Activated CD4-positive, alpha-beta T cell treated with anti-CD3 and anti-CD28 coated beads for 36 hours (primary cell): ENCODE measurements around the gene RHOT2. TPM values are rescaled to one million over a fixed set of nuclear protein-coding genes. Genes with fewer than 3 reads are reported as not detected.

Experiments
- ATAC-seq: fragments of 200-7000 bp; cut with Tn5 transposase; one replicate; pipeline ENCODE4 v1.10.0; 2021; ENCODE audit warnings: mild to moderate bottlenecking, moderate library complexity
- CTCF ChIA-PET: fragments of 350-600 bp; sonication (Branson Sonifier 250); formaldehyde crosslinking; loops from one replicate; lab custom pipeline; 2021; ENCODE audit warnings: antibody characterized with exemption; lab: Charles Lee
- POLR2A ChIA-PET: fragments of 350-600 bp; sonication (Branson Sonifier 250); formaldehyde crosslinking; loops from one replicate; lab custom pipeline; 2021; ENCODE audit warnings: antibody characterized with exemption, inconsistent platforms; lab: Charles Lee
- DNase-seq: peaks from one replicate; pipeline ENCODE4 v3.0.0-alpha.2; 2020
- H3K27ac Mint-ChIP-seq: one replicate; pipeline ENCODE4 v1.8.0; 2021; ENCODE audit warnings: mixed read lengths
- H3K27me3 Mint-ChIP-seq: one replicate; pipeline ENCODE4 v1.8.0; 2021; ENCODE audit warnings: mixed read lengths
- H3K36me3 Mint-ChIP-seq: one replicate; pipeline ENCODE4 v1.8.0; 2021; ENCODE audit warnings: low read depth, mixed read lengths
- H3K4me1 Mint-ChIP-seq: one replicate; pipeline ENCODE4 v1.8.0; 2021; ENCODE audit warnings: mixed read lengths
- H3K4me3 Mint-ChIP-seq: one replicate; pipeline ENCODE4 v1.8.0; 2021; ENCODE audit warnings: mild to moderate bottlenecking, moderate library complexity, mixed read lengths
- H3K9me3 Mint-ChIP-seq: one replicate; pipeline ENCODE4 v1.8.0; 2021; ENCODE audit warnings: low read depth, mixed read lengths
- intact Hi-C, 2 experiments: fragments of 100-400 bp; cut with DNase I in 1 of 2; cut with micrococcal nuclease in 1 of 2; formaldehyde crosslinking; loops; one replicate each; pipeline versions ENCODE4 v1.14.2 to v1.15.1; 2022 to 2024; cut with DNase I, micrococcal nuclease
- total RNA-seq, 2 experiments: library from RNA; stranded (reverse); gene quantifications; one replicate each; pipeline ENCODE4 v1.2.3, GENCODE V29; 2021

Gene RHOT2
- total RNA-seq, 2 experiments from 2014 or later = 123 to 130 TPM

- Mint-ChIP-seq H3K27me3 (peaks cover 2% of the 10 kb centered on the region), H3K4me3 (no peak overlapping the region), H3K9me3 (no peaks in the 10 kb centered on the region), H3K27ac (no peak overlapping the region), H3K36me3 (peaks cover 14% of the 10 kb centered on the region), H3K4me1 (peaks cover 8% of the 10 kb centered on the region)
- POLR2A ChIA-PET = no interaction called here
- DNase-seq (no peak), ATAC-seq (no peak)
- intact Hi-C loops = no loop called here
- CTCF ChIA-PET = no interaction called here
These were observed 6.4 kb downstream of the RHOT2 start for GRCh38 chr16:674214-674881.

- no peak for ATAC-seq
- intact Hi-C loops = no loop called here
- ChIA-PET CTCF (interaction anchor here (1.2 kb wide), 1 partner anchor 39 kb away, joined by 3 read pairs; the partner anchor contains the start of gene METTL26), POLR2A (no interaction called here)
- Mint-ChIP-seq H3K27ac (no peak within 1 kb of the TSS), H3K36me3 (peaks cover 10% of the 10 kb centered on the region), H3K9me3 (no peaks in the 10 kb centered on the region), H3K4me1 (peaks cover 11% of the 10 kb centered on the region), H3K4me3 (no peak within 1 kb of the TSS), H3K27me3 (peaks cover 2% of the 10 kb centered on the region)
- DNase-seq = peak; percentile 45
These were observed 7.3 kb downstream of the RHOT2 start, which contains the start of gene RHBDL1 for GRCh38 chr16:674968-675883. RHBDL1 (plus strand) TSS chr16:675671; CDS start chr16:675791, 120 bp downstream.

DNA sequence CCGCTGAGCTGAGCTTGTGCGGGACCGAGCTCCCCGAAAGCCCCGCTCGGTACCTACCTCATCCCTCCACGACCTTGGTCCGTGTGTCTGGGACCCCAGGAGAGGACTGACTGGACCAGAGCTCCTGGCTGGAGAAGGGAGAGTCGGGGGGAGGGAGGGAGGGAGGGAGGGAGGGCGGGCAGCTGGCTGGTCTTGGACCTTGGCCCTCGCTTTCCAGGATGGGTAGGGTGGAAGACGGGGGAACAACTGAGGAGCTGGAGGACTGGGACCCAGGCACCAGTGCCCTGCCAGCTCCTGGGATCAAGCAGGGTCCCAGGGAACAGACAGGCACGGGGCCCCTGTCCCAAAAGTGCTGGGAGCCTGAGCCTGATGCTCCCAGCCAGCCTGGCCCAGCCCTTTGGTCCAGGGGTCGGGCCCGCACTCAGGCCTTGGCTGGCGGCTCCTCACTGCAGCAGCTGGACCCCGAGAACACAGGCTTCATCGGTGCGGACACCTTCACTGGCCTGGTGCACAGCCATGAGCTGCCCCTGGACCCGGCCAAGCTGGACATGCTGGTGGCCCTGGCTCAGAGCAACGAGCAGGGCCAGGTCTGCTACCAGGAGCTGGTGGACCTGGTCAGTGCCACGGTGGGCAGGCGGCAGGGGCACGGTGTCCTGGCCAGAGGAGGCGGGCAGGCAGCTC lies 8.1 kb downstream of the RHOT2 start:
- POLR2A ChIA-PET = no interaction called here
- Mint-ChIP-seq H3K27ac (no peak overlapping the region), H3K4me3 (no peak overlapping the region), H3K27me3 (peaks cover 2% of the 10 kb centered on the region), H3K36me3 (peaks cover 9% of the 10 kb centered on the region), H3K9me3 (no peaks in the 10 kb centered on the region), H3K4me1 (peaks cover 12% of the 10 kb centered on the region)
- intact Hi-C loops = no loop called here
- CTCF ChIA-PET = interaction anchor here (1.2 kb wide), 1 partner anchor 39 kb away, joined by 3 read pairs; the partner anchor contains the start of gene METTL26
- ATAC-seq (no peak), DNase-seq (no peak)

GRCh38 chr16:676565-676902 lies 8.6 kb downstream of the RHOT2 start:
- H3K4me1 Mint-ChIP-seq = peaks cover 17% of the 10 kb centered on the region
- CTCF ChIA-PET = interaction anchor here (1.2 kb wide), 1 partner anchor 40 kb away, joined by 3 read pairs; the partner anchor contains the start of gene METTL26
- peaks cover 11% of the 10 kb centered on the region for H3K36me3 Mint-ChIP-seq
- intact Hi-C loops = no loop called here
- H3K27ac Mint-ChIP-seq = no peak overlapping the region
- POLR2A ChIA-PET = no interaction called here
- DNase-seq = no peak
- H3K9me3 Mint-ChIP-seq = no peaks in the 10 kb centered on the region
- H3K4me3 Mint-ChIP-seq = no peak overlapping the region
- H3K27me3 Mint-ChIP-seq = peaks cover 2% of the 10 kb centered on the region
- ATAC-seq = no peak

DNA sequence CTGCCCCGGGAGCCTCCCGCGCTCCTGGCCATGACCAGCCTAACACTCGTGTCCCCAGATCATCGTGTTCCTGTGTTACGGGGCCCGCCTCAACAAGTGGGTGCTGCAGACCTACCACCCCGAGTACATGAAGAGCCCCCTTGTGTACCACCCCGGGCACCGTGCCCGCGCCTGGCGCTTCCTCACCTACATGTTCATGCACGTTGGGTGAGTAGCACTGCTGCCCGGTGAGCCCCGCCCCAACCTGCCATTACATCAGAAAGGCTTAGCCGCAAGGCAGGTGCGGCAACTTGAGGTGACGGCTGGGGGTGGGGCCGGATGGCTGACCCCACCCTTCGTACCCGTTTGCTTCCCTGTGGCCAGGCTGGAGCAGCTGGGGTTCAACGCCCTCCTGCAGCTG lies 9.0 kb downstream of the RHOT2 start:
- no peak for DNase-seq
- POLR2A ChIA-PET = no interaction called here
- H3K4me1 Mint-ChIP-seq = peaks cover 21% of the 10 kb centered on the region
- no peak overlapping the region for H3K27ac Mint-ChIP-seq
- CTCF ChIA-PET = no interaction called here
- H3K36me3 Mint-ChIP-seq = peaks cover 14% of the 10 kb centered on the region
- ATAC-seq = no peak
- no peaks in the 10 kb centered on the region for H3K9me3 Mint-ChIP-seq
- intact Hi-C loops = no loop called here
- H3K4me3 Mint-ChIP-seq = no peak overlapping the region
- peaks cover 2% of the 10 kb centered on the region for H3K27me3 Mint-ChIP-seq

DNA sequence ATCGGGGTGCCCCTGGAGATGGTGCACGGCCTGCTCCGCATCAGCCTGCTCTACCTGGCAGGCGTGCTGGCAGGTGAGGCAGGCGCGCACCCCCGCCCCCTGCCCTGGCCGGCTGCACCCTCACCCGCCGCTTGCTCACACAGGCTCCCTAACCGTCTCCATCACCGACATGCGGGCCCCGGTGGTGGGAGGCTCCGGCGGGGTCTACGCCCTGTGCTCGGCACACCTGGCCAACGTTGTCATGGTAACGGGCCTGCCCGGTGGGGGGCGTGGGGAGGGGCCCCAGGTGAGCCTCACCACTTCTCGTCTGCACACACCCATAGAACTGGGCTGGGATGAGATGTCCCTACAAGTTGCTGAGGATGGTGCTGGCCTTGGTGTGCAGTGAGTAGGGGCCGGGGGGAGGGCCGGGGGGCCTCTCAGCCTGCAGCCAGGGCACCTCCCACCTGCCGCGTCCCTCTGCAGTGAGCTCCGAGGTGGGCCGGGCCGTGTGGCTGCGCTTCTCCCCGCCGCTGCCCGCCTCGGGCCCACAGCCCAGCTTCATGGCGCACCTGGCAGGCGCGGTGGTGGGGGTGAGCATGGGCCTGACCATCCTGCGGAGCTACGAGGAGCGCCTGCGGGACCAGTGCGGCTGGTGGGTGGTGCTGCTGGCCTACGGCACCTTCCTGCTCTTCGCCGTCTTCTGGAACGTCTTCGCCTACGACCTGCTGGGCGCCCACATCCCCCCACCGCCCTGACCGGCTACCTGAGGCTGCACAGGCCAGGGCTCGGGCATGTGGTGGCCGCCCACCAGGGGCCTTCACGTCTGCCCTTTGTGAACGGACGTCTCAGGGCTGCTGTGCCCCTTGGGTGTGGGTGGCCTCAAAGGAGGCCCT lies 9.6 kb downstream of the RHOT2 start:
- Mint-ChIP-seq H3K36me3 (peaks cover 18% of the 10 kb centered on the region), H3K27ac (no peak overlapping the region), H3K27me3 (peaks cover 2% of the 10 kb centered on the region), H3K4me1 (peaks cover 27% of the 10 kb centered on the region), H3K4me3 (no peak overlapping the region), H3K9me3 (no peaks in the 10 kb centered on the region)
- intact Hi-C loops = no loop called here
- ChIA-PET CTCF (no interaction called here), POLR2A (interaction anchor here (0.5 kb wide), 1 partner anchor 285 kb away, joined by 4 read pairs; no protein-coding TSS in a partner anchor)
- no peak for DNase-seq
- no peak for ATAC-seq

DNA sequence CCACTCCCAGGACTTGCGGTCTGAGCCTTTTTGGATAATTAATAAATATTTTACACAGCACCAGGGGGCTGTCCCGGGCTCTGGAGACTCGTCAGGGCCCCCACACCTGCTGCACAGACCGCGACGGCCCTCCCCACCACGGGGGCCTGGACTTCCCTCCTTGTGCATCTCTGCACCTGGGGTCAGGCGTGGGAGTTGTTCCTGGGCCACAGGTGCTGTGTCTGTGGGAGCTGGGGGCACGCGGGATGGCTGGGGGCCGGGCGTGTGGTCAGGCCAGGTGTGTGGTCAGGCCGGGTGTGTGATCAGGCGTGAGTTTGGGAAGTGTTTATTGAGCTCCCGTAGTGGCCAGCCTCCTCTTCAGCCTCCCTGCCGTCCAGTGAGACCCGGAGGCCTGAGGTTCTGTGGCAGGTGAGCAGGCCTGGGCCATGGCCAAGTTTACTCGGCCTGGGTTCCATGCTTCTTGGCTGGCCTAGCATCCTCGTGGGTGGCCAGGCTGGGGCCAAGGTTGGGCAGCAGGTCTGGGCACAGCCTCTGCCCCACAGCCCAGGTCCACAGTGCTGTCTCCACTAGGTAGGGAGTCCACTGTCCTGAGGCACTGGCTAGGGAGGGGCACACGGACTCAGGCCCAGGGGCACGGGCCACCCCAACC lies 10.4 kb downstream of the RHOT2 start:
- Mint-ChIP-seq H3K9me3 (no peaks in the 10 kb centered on the region), H3K27me3 (peaks cover 2% of the 10 kb centered on the region), H3K4me1 (peaks cover 35% of the 10 kb centered on the region), H3K27ac (no peak overlapping the region), H3K36me3 (peaks cover 18% of the 10 kb centered on the region), H3K4me3 (no peak overlapping the region)
- intact Hi-C loops = no loop called here
- ChIA-PET POLR2A (interaction anchor here (1.0 kb wide), 1 partner anchor 110 kb away, joined by 4 read pairs; the partner anchor contains the start of genes CHTF18 and RPUSD1), CTCF (interaction anchor here (0.7 to 0.8 kb wide), 2 partner anchors 8 to 10 kb away, joined by 3 to 5 read pairs; partner anchors contain the start of gene RHOT2)
- ATAC-seq = no peak
- DNase-seq = no peak

DNA sequence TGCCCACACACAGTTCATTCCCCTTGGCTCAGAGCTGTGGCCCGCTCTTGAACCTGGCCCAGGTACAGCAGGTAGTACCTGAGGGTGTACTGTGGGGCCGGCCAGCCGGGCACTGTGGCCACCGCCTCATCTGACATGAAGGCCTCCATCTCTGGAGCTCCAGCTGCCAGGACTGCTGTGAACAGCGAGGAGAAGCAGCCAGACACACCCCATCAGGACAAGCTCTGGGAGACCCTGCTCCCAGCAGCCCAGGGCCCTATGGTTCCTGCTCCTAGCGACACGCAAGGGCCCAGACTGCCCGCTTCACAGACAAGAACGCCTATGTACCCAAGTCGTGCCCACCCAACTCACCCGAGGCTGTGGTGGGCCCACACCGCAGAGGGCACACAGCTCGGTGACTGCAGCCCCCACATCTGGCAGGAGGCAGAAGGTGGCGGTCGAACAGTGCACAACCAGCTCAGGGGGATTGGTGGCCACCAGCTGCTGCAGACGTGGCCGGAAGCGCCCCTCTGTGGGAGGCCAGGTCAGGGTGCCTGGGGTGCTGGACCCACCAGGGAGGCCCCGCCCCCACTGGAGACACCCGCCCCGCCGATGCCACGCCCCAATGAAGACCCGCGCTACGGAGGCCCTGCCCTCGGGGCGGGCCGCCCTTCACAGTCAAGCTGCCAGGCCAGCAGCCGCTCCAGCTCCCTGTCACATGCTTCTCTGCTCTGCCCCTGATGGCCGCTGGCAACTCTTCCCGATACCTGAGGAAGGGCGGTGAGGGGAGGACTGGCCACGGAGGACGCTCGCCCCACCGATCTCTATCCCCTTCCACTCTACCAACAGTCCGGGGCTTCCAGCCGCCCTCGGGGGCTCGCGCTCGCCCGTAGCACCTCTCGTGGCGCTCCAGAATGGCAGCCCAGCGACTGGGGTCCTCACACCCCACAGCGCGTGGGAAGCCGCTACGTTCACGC lies 11.2 kb downstream of the RHOT2 start:
- H3K4me1 Mint-ChIP-seq = peaks cover 36% of the 10 kb centered on the region
- POLR2A ChIA-PET = interaction anchor here (1.0 kb wide), 2 partner anchors 109 to 741 kb away, joined by 3 to 4 read pairs; partner anchors contain the start of genes CHTF18, RPUSD1 and UQCC4
- peak overlapping the region; percentile 76 for H3K4me3 Mint-ChIP-seq
- intact Hi-C loops = loop anchor here in 1 of 2 experiments (1.0 kb wide), 4 partner anchors 11 to 327 kb away; partner anchors contain the start of genes AXIN1, MCRIP2 and RHOT2
- ATAC-seq (peak; percentile 9), DNase-seq (peak; percentile 72)
- peaks cover 20% of the 10 kb centered on the region for H3K36me3 Mint-ChIP-seq
- H3K27me3 Mint-ChIP-seq = peaks cover 2% of the 10 kb centered on the region
- peak overlapping the region; percentile 33 for H3K27ac Mint-ChIP-seq
- CTCF ChIA-PET = interaction anchor here (0.7 to 0.8 kb wide), 2 partner anchors 9 to 11 kb away, joined by 3 to 5 read pairs; partner anchors contain the start of gene RHOT2
- no peaks in the 10 kb centered on the region for H3K9me3 Mint-ChIP-seq
